NB4 (cell line): ENCODE data around the gene KIRREL3.

Source experiments
- DNase-seq: peaks from one replicate; pipeline ENCODE4 v3.0.0; 2010; ENCODE audit warnings: low read depth
- H3K4me3 ChIP-seq: one replicate; pipeline ENCODE4 v1.5.1; 2011; ENCODE audit warnings: mild to moderate bottlenecking, low read depth, low read length, moderate library complexity
- MYC ChIP-seq: IDR thresholded peaks from 2 replicates; pipeline ENCODE4 v1.6.1; 2011; ENCODE audit warnings: low read depth, low read length
- POLR2A ChIP-seq: IDR thresholded peaks from 2 replicates; pipeline ENCODE4 v1.6.1; 2011; ENCODE audit warnings: mild to moderate bottlenecking; ENCODE audit not compliant: insufficient read length; ENCODE audit errors: extremely low read depth
- TF ChIP-seq, protein P1 (sequence below): IDR thresholded peaks from one replicate; pipeline ENCODE4 v1.5.1; 2012; ENCODE audit warnings: low read depth, low read length
- TF ChIP-seq, protein P2 (sequence below): IDR thresholded peaks from 2 replicates; pipeline ENCODE4 v1.6.1; 2011; ENCODE audit warnings: low read depth, low read length

The KIRREL3 gene

DNA sequence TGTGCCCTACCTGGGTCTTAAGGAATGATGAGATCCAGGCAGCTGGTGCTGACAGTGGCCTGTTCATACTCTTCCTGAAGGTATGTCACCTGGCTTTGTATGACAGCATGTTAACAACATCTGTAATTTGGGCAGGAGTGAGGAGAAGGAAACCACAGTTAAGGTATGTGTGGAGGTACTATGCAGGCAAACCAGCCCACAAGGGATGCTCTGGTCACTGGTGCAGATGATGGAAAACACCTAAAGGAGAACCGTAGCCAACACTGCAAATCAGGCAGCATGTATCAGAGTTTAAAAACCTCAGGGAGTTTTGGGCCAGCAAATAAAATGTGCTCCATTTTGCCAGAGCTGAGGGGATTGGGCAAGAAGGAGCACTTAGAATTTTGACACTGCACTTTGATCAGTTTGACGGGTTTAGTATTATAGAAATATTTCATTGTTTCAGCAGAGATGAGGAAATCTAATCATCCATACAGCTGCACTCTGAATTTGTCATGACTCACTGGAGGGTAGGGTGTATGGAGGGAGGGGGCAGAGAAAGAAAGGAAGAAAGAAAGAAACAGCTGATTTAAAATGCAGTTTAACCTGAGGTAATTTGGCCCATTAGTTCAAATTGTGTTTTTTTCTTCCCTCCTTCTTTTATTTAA is 260.9 kb downstream of the KIRREL3 start:
- no peak for DNase-seq
- TF ChIP-seq POLR2A (no peak), MYC (no peak)
- TF ChIP-seq, protein P1, sequence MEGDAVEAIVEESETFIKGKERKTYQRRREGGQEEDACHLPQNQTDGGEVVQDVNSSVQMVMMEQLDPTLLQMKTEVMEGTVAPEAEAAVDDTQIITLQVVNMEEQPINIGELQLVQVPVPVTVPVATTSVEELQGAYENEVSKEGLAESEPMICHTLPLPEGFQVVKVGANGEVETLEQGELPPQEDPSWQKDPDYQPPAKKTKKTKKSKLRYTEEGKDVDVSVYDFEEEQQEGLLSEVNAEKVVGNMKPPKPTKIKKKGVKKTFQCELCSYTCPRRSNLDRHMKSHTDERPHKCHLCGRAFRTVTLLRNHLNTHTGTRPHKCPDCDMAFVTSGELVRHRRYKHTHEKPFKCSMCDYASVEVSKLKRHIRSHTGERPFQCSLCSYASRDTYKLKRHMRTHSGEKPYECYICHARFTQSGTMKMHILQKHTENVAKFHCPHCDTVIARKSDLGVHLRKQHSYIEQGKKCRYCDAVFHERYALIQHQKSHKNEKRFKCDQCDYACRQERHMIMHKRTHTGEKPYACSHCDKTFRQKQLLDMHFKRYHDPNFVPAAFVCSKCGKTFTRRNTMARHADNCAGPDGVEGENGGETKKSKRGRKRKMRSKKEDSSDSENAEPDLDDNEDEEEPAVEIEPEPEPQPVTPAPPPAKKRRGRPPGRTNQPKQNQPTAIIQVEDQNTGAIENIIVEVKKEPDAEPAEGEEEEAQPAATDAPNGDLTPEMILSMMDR = no peak
- TF ChIP-seq, protein P2, sequence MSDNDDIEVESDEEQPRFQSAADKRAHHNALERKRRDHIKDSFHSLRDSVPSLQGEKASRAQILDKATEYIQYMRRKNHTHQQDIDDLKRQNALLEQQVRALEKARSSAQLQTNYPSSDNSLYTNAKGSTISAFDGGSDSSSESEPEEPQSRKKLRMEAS = no peak

DNA sequence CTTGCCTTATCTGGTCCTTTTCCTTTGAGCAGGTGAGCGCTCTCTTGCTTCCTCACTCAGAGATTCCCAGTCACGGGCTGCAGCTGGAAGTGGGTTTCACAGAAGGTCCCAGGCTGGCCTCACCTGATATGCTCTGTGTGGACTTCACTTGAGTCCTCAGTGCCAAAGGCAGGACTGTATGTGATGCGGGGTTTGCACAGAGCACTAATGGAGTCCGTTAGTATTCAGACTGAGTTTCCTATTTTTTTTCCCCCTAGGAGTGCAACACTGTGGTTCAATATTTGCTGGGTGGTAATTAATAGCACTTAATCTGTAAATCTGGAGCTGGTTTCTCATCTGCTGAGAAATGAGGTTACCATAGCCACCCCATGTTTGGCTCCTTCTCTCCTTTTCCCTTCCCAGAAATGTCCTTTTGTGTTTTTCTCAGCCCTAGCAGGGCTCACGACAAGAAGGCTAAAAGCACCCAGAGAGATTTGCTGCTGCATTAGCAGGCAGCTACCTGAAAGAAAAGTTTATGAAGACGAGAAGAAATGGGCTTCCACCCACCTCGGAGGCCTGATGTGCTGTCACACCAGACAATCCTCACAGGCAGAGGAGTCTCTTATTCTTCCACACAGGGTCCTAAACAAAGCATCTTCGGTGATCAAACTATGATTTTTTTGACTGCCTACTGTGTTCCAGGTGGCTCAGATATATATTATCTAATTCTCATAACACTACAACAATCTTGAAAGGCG is 262.1 kb downstream of the KIRREL3 start:
- TF ChIP-seq POLR2A (no peak), MYC (no peak)
- TF ChIP-seq, protein P1 = no peak
- TF ChIP-seq, protein P2 = no peak
- no peak overlapping the region for H3K4me3 ChIP-seq
- DNase-seq = no peak

More for the DNA sequence above, 260.9 kb downstream of the KIRREL3 start:
- H3K4me3 ChIP-seq = no peak overlapping the region

DNA sequence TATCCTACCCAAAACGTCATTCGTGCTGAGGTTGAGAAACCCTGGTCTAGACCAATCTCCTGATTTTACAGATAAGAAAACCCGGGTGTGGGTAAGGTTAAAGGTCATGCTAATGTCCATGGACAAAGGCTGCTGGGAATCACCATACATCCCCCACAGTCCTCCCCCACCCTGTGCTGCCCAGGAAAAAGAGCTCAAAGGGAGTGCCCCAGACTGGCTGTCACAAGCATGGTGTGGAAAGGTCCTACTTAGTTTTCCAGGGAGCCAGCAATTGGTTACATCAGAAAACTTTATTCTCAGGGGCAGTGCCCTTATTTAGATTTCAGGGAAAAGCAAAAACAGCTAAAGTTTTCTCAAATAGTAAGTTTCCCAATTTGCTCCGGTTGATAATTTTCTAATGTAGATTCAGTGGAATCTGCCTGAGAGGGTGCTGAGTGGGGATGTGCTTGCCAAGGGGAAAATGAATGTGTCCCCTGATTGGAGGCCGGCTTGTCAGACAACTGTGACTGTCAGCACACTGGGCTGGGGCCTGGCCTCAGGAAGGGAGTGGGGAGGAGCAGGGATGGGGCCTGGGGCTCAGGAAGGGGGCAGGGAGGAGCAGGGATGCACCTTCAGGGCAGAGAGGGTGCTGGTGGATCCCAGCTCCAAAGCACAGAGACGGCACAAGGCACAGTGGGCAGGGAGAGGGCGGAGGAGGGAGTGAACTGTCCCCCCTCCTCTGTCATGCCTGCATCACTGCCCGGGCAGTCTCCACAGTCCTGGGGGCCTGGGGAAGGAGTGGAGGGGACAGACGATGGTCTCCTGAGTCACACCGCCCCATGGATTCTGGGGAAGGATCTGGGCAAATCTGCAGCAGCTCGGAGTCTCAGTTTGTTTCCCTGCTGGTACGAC is 263.6 kb downstream of the KIRREL3 start:
- DNase-seq = no peak
- TF ChIP-seq, protein P2 = no peak
- no peak overlapping the region for H3K4me3 ChIP-seq

DNA sequence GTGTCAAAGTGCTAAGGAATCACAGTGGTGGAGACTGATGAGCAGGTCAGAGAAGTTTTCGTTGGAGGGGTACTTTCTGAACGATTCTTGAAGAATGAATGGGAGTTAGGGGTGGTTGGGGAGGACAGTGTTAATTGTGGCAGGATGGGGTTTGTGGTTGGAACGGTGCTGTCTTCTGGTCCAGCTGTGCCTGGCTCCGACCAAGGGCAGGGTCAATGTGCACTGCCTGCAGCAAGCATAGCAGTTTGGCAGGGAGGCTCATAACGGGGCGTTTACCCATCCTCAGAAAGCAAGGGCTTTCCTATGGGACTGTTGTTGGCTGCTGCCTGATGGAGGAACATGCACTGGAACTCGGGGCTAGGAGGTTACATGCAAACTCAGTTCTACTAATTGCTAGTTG is 265.8 kb downstream of the KIRREL3 start:
- no peak overlapping the region for H3K4me3 ChIP-seq
- DNase-seq = no peak
- TF ChIP-seq, protein P2 = no peak
- TF ChIP-seq, protein P1 = no peak
- no peak for TF ChIP-seq MYC
- no peak for TF ChIP-seq POLR2A

DNA sequence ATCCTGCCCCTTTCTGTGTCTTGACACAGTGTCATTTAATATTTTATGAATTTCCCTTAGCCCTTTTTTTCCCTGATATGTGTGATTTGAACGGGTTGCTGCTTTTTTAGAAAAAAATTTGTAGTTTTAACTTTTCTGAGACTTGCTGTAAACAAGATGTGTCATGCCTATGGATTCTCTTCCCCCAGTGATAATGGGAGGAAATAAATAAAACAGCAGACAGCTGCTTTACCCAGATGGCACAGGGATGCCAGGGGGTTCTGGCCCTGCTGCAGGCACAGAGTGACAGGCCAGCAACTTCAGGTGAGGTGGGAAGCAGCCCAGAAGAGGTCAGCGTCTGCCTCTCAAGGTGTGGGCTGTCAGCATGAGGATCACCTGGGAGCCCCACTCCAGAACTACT is 266.9 kb downstream of the KIRREL3 start:
- H3K4me3 ChIP-seq = no peak overlapping the region
- no peak for DNase-seq
- TF ChIP-seq MYC = no peak

DNA sequence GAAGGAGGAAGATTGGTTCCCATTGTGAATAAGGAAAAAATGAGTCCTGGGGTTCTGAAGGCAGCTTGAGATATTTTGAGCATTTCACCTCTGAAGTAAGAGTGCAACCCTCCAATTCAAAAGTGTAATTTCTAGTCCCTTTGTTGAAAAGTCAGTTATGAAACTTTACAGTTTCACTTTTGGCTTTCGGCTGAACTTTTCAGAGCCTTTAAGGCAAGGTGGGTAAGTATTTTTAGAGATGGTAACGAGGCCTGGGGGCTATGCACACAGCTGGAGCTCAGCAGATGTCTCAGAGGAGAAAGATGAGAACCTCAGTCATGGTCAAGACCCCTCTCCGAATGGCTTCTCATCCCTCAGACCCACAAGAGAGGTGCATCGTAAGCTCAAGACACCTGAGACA is 267.6 kb downstream of the KIRREL3 start:
- no peak for DNase-seq
- TF ChIP-seq, protein P1 = no peak
- TF ChIP-seq MYC (no peak), POLR2A (no peak)
- TF ChIP-seq, protein P2 = no peak
- no peak overlapping the region for H3K4me3 ChIP-seq
